Peyer's patch (tissue), 4 donors: ENCODE data around the gene ZNF672.

ENCODE experiments used
- POLR2A ChIP-seq, 2 donors: fragments of 450-650 bp; IDR thresholded peaks; one replicate each; pipeline ENCODE4 v1.5.1; 2017; ENCODE audit warnings: antibody characterized with exemption in 2 of 2, mild to moderate bottlenecking in 2 of 2, moderate library complexity in 2 of 2
- TF ChIP-seq, protein P1 (sequence below), 6 experiments: fragments of 450-650 bp in 4 of 6; fragments of 200-600 bp in 2 of 6; sonication (generic) in 1 of 6; IDR thresholded peaks; one replicate each; pipeline ENCODE4 v1.5.1; 2017 to 2019; ENCODE audit warnings: antibody characterized with exemption in 6 of 6, mild to moderate bottlenecking in 3 of 6, moderate library complexity in 1 of 6

DNA sequence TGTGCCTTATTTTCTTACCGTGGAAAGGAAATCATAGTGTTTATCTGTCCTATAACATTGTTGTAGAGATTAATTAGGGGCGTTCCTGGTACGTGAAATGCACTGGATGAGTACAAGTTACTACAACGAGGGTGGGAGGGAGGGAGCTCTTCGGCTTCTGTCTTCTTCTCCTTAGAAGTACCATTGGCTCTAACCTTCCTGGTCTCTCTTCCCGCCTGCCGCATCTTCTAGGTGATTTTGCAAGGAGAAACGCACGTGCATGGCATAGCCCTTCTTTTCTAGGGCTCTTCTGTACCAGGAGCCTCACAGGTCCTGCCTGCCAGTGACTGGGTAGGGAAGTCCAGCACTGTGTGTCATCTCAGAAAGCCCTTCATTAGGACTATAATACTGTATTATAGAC is 29.1 kb upstream of the ZNF672 start:
- TF ChIP-seq, protein P1, sequence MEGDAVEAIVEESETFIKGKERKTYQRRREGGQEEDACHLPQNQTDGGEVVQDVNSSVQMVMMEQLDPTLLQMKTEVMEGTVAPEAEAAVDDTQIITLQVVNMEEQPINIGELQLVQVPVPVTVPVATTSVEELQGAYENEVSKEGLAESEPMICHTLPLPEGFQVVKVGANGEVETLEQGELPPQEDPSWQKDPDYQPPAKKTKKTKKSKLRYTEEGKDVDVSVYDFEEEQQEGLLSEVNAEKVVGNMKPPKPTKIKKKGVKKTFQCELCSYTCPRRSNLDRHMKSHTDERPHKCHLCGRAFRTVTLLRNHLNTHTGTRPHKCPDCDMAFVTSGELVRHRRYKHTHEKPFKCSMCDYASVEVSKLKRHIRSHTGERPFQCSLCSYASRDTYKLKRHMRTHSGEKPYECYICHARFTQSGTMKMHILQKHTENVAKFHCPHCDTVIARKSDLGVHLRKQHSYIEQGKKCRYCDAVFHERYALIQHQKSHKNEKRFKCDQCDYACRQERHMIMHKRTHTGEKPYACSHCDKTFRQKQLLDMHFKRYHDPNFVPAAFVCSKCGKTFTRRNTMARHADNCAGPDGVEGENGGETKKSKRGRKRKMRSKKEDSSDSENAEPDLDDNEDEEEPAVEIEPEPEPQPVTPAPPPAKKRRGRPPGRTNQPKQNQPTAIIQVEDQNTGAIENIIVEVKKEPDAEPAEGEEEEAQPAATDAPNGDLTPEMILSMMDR (IDR thresholded peaks at IDR 0.05), result no peak
- TF ChIP-seq POLR2A (IDR thresholded peaks at IDR 0.05), result no peak
